ENCODE data around the gene NTPCR.
"Not testable (repeated sequence)": the region's sequence is repeated elsewhere in the genome, so short reads cannot be mapped to it uniquely, and the experiment has no call there.

Gene NTPCR

DNA sequence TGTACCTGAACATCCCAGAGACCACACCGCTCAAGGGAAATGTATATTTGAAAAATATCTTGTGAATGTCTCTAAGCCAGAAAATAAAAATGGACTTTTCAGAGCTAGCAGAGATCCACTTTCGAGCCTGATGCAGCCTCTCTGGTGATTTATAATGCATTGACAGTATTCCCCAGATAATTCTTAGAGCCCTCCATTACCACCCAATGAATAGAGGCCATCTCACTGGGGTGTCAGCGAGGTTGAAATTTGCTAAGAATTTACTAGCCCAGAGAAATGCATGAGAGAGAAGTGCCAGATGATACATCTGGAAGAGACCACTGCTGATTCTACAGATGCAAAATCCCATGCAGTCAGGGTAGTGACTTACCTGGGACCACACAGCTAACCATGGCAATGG is 25.5 kb upstream of the NTPCR start:
- in situ Hi-C loops (cut with HindIII; ENCODE audit: low pct_ligation_motif_present, low pct_unique_long_range_greater_than_20kb, low sequenced_read_pairs): no loop called here
- DNase-seq: no peak

DNA sequence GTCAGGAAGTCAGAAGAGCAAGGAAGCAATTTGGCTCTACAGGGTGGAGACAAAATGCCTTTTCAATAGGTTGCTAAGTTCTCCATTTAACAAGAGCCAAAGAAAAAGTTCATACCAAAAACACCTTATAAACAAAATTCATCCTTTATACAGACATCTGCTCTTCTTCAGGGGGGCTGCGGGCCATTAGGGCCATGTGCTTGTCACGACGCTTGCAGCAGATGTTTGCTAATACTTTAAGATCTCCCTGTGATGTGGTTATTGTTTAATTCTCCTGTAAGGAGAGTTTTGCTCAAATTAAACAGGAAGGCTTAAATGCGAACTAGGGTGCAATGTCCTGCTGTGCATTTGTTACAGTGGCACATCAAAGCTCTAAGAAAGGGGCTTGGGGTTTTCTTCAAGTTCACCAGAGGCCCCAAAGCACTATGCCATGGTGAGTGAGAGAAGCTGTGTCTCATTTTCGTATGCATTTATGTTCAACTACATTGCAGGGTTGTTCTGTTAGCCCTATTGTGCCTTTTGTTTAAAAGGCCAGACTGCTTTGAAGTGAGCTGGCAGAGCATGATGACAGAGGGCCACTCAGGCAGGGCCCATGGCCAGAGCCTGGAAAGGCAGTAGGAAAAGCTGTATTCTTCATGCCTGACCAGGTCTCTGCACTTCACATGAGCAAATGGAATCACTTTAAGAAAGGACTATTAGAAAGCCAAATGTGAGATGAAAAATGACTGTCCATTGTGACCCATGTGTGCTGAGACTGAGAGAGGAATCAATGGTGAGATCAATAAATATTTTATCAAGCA is 24.8 kb upstream of the NTPCR start:
- in situ Hi-C loops (cut with HindIII; ENCODE audit: low pct_ligation_motif_present, low pct_unique_long_range_greater_than_20kb, low sequenced_read_pairs): no loop called here
- no peak for DNase-seq

DNA sequence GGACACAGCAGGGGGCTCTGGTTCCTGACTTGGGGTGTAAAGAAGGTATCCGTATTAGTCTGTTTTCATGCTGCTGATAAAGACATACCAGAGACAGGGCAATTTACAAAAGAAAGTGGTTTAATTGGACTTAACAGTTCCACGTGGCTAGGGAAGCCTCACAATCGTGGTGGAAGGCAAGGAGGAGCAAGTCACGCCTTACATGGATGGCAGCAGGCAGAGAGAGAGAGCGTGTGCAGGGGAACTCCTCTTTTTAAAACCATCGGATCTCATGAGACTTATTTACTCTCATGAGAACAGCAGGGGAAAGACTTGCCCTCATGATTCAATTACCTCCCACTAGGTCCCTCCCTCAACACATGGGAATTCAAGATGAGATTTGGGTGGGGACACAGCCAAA is 23.2 kb upstream of the NTPCR start:
- DNase-seq; in situ Hi-C loops (cut with HindIII; ENCODE audit: low pct_ligation_motif_present, low pct_unique_long_range_greater_than_20kb, low sequenced_read_pairs): not testable (repeated sequence)

DNA sequence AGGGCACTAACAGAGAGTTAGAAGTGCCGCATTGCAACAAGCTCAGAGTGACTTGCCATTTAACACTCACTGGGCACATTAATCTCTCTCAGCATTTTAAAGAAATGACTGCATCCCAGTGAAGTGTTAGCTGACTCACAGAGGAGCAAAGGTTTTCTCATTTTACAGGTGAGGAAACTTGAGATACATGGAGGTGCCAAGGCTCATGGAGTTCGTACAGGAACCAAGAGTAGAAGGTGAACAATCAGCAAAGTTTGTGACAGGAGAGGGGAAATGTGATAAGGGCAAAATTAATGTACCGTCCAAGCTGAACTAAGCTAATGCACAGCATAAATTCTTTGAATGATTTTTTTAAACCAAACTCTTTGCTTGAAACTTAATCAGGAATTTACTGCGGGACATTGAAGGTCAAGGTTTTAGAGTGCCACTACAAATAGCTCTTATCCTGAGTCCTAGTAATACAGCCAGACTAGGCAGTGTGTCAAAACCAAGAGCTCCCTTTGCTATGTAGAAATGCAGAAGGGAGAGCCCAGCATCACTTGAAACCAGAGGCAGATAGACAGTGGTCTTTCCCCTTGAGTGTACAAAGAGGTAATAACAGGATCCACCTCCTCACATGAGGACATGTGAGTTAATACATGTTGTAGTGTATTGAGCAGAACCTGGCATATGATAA is 22.4 kb upstream of the NTPCR start:
- no peak for DNase-seq
- in situ Hi-C loops (cut with HindIII; ENCODE audit: low pct_ligation_motif_present, low pct_unique_long_range_greater_than_20kb, low sequenced_read_pairs): no loop called here

DNA sequence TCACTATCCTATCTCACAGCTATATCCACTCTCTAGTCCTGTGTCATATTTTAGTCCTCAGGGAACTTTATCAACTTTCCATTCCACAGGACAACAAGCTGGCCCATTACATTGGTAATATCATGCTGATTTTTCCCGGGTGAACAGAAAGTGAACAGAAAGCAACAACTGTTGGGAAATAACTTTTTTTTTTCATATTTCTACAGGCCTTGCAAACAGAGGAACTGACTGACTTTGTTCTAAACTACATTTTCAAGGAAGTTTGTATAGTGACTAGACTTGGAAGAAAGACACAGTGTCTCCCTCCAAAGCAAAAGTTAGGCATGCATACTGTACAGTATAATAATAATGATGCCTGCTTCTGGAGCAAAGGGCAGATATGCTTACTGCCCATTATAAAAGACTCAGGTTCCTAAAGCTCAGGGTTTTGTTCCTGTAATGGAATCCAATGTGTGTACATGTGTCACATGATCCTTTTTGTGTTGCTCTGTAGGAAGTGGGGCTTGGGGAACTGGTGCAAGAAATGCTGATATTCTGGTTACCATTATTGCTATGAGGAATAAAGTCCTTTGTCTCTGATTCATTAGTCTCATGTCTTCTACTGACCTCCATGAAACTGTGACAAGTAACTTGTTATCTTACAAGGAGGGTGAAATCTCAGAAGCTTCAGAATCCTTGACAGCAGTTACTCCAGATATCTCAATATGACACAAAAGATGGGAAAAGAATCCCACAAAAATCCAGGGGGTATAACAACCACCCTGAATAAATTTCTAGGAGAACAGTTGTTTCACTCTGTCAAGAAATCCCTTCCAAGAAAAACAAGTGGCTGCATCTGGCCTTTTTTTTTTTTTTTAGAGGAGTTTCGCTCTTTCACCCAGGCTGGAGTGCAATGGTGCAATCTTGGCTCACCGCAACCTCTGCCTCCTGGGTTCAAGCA is 17.7 kb upstream of the NTPCR start:
- no peak for DNase-seq
- in situ Hi-C loops (cut with HindIII; ENCODE audit: low pct_ligation_motif_present, low pct_unique_long_range_greater_than_20kb, low sequenced_read_pairs): no loop called here

DNA sequence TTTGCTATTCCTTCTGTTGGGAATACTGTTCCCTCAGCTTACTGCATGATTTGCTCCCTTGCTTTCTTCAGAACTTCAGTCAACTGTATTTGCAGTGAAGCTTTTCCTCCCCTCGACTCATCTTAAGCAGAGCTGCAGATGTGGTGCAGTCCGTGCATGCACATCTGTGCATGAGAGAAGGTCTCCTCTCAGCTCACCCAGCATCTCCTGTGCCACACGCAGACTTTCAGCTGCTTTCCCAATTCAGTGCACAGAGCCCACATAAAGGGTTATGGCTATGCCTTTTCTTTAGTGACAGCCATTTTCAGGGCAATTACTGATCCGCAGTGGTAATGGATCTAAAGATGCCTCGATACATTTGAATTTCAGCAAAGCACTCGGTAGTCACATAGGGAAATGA is 13.5 kb upstream of the NTPCR start:
- in situ Hi-C loops (cut with HindIII; ENCODE audit: low pct_ligation_motif_present, low pct_unique_long_range_greater_than_20kb, low sequenced_read_pairs): no loop called here

DNA sequence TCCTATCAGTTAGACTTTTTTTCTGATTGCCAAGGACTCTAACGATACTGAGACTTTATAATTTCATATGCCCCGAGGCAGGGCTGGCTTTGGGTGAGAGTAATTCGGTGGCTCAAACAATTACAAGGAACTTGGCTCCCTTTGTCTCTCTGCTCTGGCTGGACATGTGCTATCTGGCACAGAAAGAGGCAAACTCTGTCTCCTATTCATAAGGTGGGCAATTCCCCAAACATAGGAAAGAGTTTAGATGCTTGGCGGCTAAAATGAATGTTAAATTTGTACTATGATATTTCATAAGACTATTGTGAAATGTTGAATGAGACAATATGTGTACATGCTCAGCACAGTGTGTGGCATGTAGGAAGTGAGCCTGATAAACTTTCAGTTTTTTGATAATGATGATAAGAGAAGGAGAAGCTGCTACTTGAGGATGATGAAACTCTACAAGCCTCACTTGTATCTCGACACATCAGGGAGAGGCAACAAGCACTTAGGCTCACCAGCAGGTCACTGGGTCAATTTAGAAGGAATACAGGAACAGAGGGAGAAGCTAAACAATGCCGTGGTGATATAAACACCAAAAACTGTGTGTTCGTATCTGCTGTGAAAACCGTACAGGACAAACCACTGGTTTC is 12.6 kb upstream of the NTPCR start:
- DNase-seq: no peak

More for the DNA sequence above, 13.5 kb upstream of the NTPCR start:
- no peak for DNase-seq

DNA sequence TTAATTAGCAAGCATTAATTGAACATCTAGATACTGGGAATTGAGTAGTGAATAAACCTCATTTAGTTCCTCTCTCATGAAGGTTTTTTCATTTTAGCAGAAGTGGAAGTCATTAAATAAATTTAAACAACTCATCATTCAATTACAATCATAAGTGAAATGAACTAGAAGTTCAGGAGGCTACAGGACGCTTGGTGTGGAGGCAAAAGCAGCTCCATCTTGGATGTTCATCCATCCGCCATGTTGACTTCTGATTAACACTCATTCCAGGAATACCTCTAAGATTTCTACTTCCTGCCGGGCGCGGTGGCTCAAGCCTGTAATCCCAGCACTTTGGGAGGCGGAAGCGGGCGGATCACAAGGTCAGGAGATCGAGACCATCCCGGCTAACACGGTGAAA is 11.5 kb upstream of the NTPCR start:
- DNase-seq: no peak
- in situ Hi-C loops (cut with HindIII; ENCODE audit: low pct_ligation_motif_present, low pct_unique_long_range_greater_than_20kb, low sequenced_read_pairs): no loop called here

More for the DNA sequence above, 12.6 kb upstream of the NTPCR start:
- in situ Hi-C loops (cut with HindIII; ENCODE audit: low pct_ligation_motif_present, low pct_unique_long_range_greater_than_20kb, low sequenced_read_pairs): no loop called here

DNA sequence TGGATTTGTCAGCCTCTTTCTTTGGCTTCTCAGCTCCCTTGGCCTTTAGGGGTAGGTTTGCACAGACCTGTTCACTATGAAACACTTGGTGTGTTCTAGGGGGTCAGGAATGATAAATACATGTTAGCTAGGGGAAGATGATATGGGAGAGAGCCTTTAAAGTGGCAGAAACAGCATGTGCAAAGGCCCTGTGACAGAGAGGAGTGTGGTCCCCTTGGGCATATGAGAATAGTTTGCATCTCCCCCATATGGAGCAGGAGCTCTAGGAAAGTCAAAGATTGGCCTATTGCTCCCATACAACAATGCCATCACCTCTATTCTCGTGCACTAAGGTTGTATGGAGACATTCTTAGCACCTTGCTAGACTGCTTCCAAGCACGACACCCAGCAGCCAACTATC is 10.7 kb upstream of the NTPCR start:
- no peak for DNase-seq
- in situ Hi-C loops (cut with HindIII; ENCODE audit: low pct_ligation_motif_present, low pct_unique_long_range_greater_than_20kb, low sequenced_read_pairs): no loop called here

DNA sequence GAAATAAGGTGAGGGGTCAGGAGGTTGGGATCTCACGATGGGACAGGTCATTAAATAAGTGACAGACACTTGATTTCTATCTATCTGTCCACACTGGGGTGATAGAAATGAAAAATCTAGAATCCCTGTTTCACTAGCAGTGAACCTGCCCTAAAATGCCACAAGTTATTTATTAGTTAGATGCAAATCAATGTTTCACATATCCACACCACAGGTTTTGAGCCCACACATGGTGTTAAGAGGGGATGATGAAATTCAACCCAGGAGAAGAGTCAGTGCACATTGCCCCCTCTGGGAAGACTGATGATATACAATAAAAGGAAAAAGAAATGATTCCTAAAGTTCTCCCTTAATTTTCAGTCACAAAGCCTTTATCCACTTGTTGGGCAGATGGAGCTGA is 10.1 kb upstream of the NTPCR start:
- in situ Hi-C loops (cut with HindIII; ENCODE audit: low pct_ligation_motif_present, low pct_unique_long_range_greater_than_20kb, low sequenced_read_pairs): no loop called here
- DNase-seq: no peak

DNA sequence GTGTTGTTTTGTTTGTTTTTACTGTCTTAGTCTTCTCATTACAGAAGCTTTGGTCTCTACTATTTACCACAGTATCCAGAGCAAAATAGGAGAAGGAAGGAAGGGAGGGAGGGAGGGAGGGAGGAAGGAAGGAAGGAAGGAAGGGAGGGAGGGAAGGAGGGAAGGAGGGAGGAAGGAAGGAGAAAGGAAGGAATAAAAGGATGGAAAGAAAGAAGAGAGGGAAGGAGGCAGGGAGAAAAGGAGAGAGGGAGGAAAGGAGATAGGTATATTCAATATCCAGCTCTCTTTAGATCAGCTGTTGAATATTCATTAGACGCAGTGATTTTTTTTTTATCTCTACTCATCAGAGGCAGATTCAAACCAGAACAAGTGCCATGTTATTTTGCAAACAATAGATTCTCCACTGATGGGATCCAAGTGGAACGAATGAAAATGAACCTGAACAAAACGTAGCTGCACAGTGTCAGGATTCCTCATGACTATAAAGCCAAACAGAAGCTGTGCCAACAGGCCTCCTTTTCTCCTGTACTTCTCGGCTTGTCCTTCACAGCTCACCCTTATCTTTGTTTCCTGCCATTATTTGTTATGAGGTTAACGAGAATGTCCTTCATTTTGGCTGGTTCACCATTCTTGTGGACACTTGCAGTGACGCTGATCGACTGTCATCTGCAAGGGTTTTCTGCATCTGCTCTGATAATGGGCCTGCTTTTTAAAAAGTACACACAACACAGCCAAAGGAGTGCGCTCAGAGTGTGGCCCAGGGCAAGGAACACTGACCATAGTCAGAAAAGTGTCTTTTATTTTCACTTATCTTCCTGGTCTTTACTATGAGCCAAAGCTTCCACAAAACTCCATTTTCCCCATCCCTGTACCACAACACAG is 7.8 kb upstream of the NTPCR start:
- in situ Hi-C loops (cut with HindIII; ENCODE audit: low pct_ligation_motif_present, low pct_unique_long_range_greater_than_20kb, low sequenced_read_pairs): no loop called here
- no peak for DNase-seq

DNA sequence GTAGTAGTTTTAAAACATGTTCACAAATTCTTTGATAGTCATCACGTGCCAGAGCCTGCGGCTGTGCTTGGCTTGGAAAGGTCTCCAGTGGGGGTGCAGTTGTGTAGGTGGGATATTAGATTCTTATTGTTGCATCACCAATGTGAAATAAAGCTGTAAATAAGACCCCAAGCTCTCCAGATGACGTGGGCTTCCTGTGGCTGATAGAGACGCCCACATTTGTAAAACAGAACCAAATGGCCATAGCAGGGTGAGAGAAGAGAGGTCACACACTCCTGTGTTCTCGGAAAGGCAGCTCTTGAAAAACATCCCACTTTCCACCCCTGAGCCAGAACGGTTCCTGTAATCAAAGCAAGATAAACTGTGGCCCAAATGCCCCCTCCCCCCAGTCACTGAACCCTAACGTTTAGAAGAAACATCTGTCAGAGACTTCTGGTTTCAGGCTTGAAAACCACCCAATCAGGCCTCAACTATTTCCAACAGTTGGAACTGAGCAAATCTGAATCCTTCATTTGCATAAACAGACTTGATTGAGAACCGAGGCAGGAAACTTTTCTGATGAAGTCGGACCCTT is 6.6 kb upstream of the NTPCR start:
- no peak for DNase-seq
- in situ Hi-C loops (cut with HindIII; ENCODE audit: low pct_ligation_motif_present, low pct_unique_long_range_greater_than_20kb, low sequenced_read_pairs): no loop called here

DNA sequence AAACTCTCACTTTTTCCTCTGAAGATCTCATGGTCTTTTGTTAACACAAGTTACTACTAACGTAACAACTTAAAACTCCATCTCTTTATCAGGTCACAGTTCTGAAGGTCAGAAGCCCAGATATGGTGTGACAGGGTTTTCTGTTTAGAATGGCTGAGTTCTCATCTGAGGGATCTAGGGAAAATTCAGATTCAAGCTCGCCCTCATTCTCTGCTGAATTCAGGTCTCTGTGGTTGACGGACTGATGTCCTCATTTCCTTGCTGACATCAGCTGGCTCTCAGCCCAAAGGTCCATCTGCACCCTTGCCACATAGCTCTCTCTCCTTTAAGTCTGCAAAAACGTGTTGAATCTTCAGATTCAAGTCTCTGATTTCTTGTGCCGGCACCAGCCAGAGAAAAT is 6.1 kb upstream of the NTPCR start:
- no peak for DNase-seq

DNA sequence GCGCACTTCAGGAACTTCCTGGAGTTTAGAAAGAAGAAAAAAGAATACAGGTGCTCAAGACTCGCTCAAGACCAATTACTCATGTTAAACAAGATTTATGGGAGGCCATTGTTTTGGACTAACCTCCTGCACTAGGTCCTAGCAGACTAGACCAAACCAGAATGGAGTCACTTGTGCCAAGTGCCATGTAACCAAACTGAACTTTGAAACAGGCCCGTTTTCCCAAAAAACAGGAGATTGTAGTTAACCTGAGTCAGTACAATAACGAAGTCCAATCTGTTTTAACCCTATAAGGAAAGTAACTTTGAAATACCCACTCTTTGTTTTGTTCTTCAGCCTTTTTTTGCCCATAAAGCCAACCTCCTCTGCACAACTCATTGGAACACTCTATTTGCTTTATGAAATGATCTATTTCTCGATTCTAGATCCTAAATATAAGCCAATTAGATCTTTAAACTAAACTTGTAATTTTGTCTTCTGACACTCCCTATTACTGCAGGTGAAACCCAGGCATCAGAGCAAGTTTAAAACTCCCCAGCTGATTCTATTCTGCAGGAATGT is 695 bp upstream of the NTPCR start:
- in situ Hi-C loops (cut with HindIII; ENCODE audit: low pct_ligation_motif_present, low pct_unique_long_range_greater_than_20kb, low sequenced_read_pairs): no loop called here
- no peak for DNase-seq

More for the DNA sequence above, 6.1 kb upstream of the NTPCR start:
- in situ Hi-C loops (cut with HindIII; ENCODE audit: low pct_ligation_motif_present, low pct_unique_long_range_greater_than_20kb, low sequenced_read_pairs): no loop called here

DNA sequence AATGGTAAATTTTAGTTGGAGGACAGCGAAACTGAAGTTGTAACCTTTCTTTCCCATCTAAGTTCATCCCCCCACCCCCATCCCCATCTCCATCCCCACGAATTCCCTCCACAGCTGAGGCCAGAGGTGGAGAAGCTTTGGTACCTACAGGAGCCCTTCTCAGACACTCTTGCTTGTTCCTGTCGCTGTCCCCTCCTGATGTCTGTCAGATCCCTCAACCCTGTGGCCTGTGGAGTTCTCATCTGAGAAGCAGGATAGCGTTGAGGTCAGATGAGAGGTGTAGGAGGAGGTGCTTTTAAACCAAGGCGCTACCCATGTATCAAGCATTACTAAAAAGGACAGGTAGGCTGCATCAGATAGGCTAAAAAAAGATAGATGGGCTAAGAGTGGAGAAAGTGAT is 769 bp downstream of the NTPCR start:
- DNase-seq: peak; percentile 33
- in situ Hi-C loops (cut with HindIII; ENCODE audit: low pct_ligation_motif_present, low pct_unique_long_range_greater_than_20kb, low sequenced_read_pairs): no loop called here

DNA sequence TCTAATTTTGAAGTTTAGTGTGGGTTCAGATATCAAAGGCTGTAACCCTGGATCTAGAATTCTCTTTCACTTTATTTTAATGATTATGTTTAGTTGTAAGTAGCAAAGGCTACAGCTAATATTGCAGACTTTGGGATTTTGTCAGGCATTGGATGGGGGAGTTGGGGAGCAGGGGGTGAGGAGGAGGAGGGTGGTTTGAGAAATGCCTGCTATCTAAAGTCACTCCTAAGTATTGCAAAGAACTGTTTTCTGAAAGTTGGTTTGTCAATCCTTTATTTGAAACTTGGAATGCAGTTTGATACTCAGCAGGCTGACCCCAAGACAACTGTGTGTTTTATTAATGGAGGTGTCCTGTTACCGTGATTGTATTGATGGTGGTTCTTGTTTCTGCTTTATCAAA is 1.2 kb downstream of the NTPCR start:
- in situ Hi-C loops (cut with HindIII; ENCODE audit: low pct_ligation_motif_present, low pct_unique_long_range_greater_than_20kb, low sequenced_read_pairs): no loop called here
- DNase-seq: no peak
